Transverse colon (tissue), 4 donors: ENCODE results near the gene YPEL2. TPM values are rescaled to one million over a fixed set of nuclear protein-coding genes. Genes with fewer than 3 reads are reported as not detected.

Experiments used
- DNase-seq: peaks from one replicate; pipeline ENCODE4 v3.0.0-alpha.2; 2019
- H3K27ac ChIP-seq, 4 donors: fragments of 200-600 bp; sonication (generic); 2 replicates each; pipeline ENCODE4 v1.5.1; 2016 to 2018; ENCODE audit warnings: inconsistent platforms in 4 of 4
- H3K27me3 ChIP-seq: fragments of 200-600 bp; sonication (generic); 2 replicates; pipeline ENCODE4 v1.5.1; 2017; ENCODE audit warnings: inconsistent platforms
- H3K36me3 ChIP-seq, 4 donors: fragments of 200-600 bp; sonication (generic); 2 replicates each; pipeline ENCODE4 v1.5.1; 2017 to 2019; ENCODE audit warnings: inconsistent platforms in 4 of 4
- H3K4me1 ChIP-seq, 4 donors: fragments of 200-600 bp; sonication (generic); 2 replicates each; pipeline ENCODE4 v1.5.1; 2017 to 2020; ENCODE audit warnings: inconsistent platforms in 4 of 4
- H3K4me3 ChIP-seq, 4 donors: fragments of 200-600 bp; sonication (generic); 1 replicate in 1 of 4; 2 replicates in 3 of 4; pipeline versions ENCODE4 v1.5.1 to v1.6.1; 2017 to 2019; ENCODE audit warnings: inconsistent platforms in 4 of 4
- H3K9me3 ChIP-seq, 2 donors: fragments of 200-600 bp; sonication (generic); 2 replicates each; pipeline ENCODE4 v1.5.1; 2017 to 2019; ENCODE audit warnings: inconsistent platforms in 2 of 2
- CTCF ChIP-seq, 5 experiments: fragments of 200-600 bp in 3 of 5; fragments of 450-650 bp in 2 of 5; sonication (generic) in 3 of 5; IDR thresholded peaks; 1 replicate in 2 of 5; 2 replicates in 3 of 5; pipeline ENCODE4 v1.5.1; 2016 to 2017; ENCODE audit warnings: antibody characterized with exemption in 5 of 5, inconsistent platforms in 3 of 5, mild to moderate bottlenecking in 2 of 5, moderate library complexity in 1 of 5
- EP300 ChIP-seq: sonication (generic); formaldehyde crosslinking; IDR thresholded peaks from one replicate; pipeline ENCODE4 v1.6.1; 2017; ENCODE audit warnings: antibody characterized with exemption, low read depth
- POLR2A ChIP-seq: fragments of 450-650 bp; IDR thresholded peaks from one replicate; pipeline ENCODE4 v1.6.1; 2016; ENCODE audit warnings: antibody characterized with exemption, mild to moderate bottlenecking, moderate library complexity
- POLR2AphosphoS5 ChIP-seq, 3 donors: sonication (generic); formaldehyde crosslinking; IDR thresholded peaks; one replicate each; pipeline ENCODE4 v1.6.1; 2016; ENCODE audit warnings: antibody characterized with exemption in 3 of 3
- WGBS, 2 donors: methylation state at CpG; one replicate each; pipeline ENCODE4 v1.1.5; 2018; ENCODE audit warnings: low coverage in 1 of 2; 5-methylcytosine and 5-hydroxymethylcytosine counted together
- in situ Hi-C, 4 donors: fragments of 200-750 bp; cut with MboI; loops; one replicate each; pipeline versions ENCODE4 v1.15.0 to v1.15.1; 2017; ENCODE audit warnings: low sequenced_read_pairs in 3 of 4, low pct_ligation_motif_present in 1 of 4, low pct_unique_long_range_greater_than_20kb in 1 of 4
- intact Hi-C: fragments of 100-400 bp; cut with DNase I; formaldehyde crosslinking; loops from one replicate; pipeline ENCODE4 v1.15.1; 2023; ENCODE audit warnings: low total_unique reads
- total RNA-seq, 4 donors: library from RNA; depleted of rRNA; stranded (reverse); fragments of >200 nt; gene quantifications; one replicate each; pipeline ENCODE4 v1.1.0, GENCODE V29; 2016

YPEL2 gene
- total RNA-seq, 4 donors from 2014 or later: 24.7 to 45.0 (median 32.8) TPM

GRCh38 chr17:59431601-59432000 is 100.1 kb downstream of the YPEL2 start:
- no peak for DNase-seq
- Histone ChIP-seq H3K27ac (no peak overlapping the region), H3K4me3 (no peak overlapping the region), H3K9me3 (no peaks in the 10 kb centered on the region), H3K27me3 (no peaks in the 10 kb centered on the region), H3K4me1 (peaks cover 0 to 31% (median 15%) of the 10 kb centered on the region in 4 donors), H3K36me3 (no peaks in the 10 kb centered on the region)
- TF ChIP-seq POLR2AphosphoS5 (IDR thresholded peaks at IDR 0.05): no peak
- TF ChIP-seq EP300: no peak
- no peak for TF ChIP-seq POLR2A
- in situ Hi-C loops: no loop called here
- intact Hi-C loops: no loop called here

DNA sequence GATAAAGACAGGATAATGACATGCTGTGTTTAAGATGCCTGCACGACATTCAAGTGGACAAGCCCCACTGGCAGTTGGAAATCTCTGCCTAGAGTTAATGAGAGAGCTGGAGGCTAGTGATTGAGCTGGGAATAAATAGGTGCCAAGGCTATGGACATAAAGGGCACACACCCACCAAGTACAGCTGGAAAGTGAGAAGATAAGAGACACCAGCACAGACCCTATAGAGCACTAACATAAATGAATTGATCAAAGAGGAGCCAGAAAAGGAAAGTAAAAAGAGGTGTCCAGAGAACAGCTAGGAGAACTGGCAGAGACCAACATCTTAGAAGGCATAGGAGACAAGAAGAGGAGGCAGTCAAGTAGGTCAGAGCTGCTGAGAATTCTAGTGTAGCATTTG is 101.2 kb downstream of the YPEL2 start:
- H3K27me3 ChIP-seq: no peaks in the 10 kb centered on the region
- intact Hi-C loops: no loop called here
- peaks cover 0 to 24% (median 12%) of the 10 kb centered on the region in 4 donors for H3K4me1 ChIP-seq
- no peak for DNase-seq
- TF ChIP-seq POLR2A: no peak
- H3K27ac ChIP-seq: no peak overlapping the region
- H3K36me3 ChIP-seq: no peaks in the 10 kb centered on the region
- no peak overlapping the region for H3K4me3 ChIP-seq
- H3K9me3 ChIP-seq: no peaks in the 10 kb centered on the region
- in situ Hi-C loops: no loop called here
- WGBS, 2 donors: 70% methylated on average over 1 of the region's 1 CpG

GRCh38 chr17:59433586-59433985 is 102.1 kb downstream of the YPEL2 start:
- Histone ChIP-seq H3K4me3 (no peak overlapping the region), H3K4me1 (peaks cover 0 to 15% (median 7%) of the 10 kb centered on the region in 4 donors), H3K27me3 (no peaks in the 10 kb centered on the region), H3K9me3 (no peaks in the 10 kb centered on the region), H3K27ac (no peak overlapping the region), H3K36me3 (no peaks in the 10 kb centered on the region)
- no peak for DNase-seq
- TF ChIP-seq POLR2AphosphoS5 (IDR thresholded peaks at IDR 0.05): no peak
- no peak for TF ChIP-seq CTCF (IDR thresholded peaks at IDR 0.05)
- TF ChIP-seq EP300: no peak
- no peak for TF ChIP-seq POLR2A
- WGBS, 2 donors: 83 to 86% methylated on average over 2 of the region's 2 CpGs
- in situ Hi-C loops: no loop called here
- intact Hi-C loops: no loop called here

- no peak overlapping the region for H3K4me3 ChIP-seq
- in situ Hi-C loops: no loop called here
- intact Hi-C loops: no loop called here
- H3K4me1 ChIP-seq: peaks cover 0 to 13% (median under 1%) of the 10 kb centered on the region in 4 donors
- no peaks in the 10 kb centered on the region for H3K27me3 ChIP-seq
- no peaks in the 10 kb centered on the region for H3K36me3 ChIP-seq
- DNase-seq: no peak
- no peak for TF ChIP-seq CTCF (IDR thresholded peaks at IDR 0.05)
- no peak for TF ChIP-seq POLR2AphosphoS5 (IDR thresholded peaks at IDR 0.05)
- no peak for TF ChIP-seq POLR2A
- TF ChIP-seq EP300: no peak
- 89 to 95% methylated on average over 3 of the region's 3 CpGs for WGBS, 2 donors
- no peak overlapping the region for H3K27ac ChIP-seq
- H3K9me3 ChIP-seq: no peaks in the 10 kb centered on the region
These were observed 103.0 kb downstream of the YPEL2 start for GRCh38 chr17:59434429-59434828.

GRCh38 chr17:59435238-59435637 is 103.8 kb downstream of the YPEL2 start:
- WGBS, 2 donors: 0 to 39% methylated on average over 1 to 2 of the region's 2 CpGs
- in situ Hi-C loops (loop anchor here in 2 of 4 donors (5.0 kb wide), 2 partner anchors 108 to 123 kb away; no protein-coding TSS in a partner anchor), intact Hi-C loops (loop anchor here (5.0 kb wide), 1 partner anchor 103 kb away; the partner anchor contains the start of gene YPEL2)
- no peak for TF ChIP-seq POLR2A
- Histone ChIP-seq H3K4me3 (no peak overlapping the region), H3K4me1 (peaks cover 0 to 13% (median 5%) of the 10 kb centered on the region in 4 donors), H3K9me3 (no peaks in the 10 kb centered on the region), H3K27me3 (no peaks in the 10 kb centered on the region), H3K36me3 (no peaks in the 10 kb centered on the region), H3K27ac (peak overlapping the region in 1 of 4 donors; percentile 26)
- DNase-seq: no peak

GRCh38 chr17:59436900-59437299 is 105.4 kb downstream of the YPEL2 start:
- Histone ChIP-seq H3K27me3 (no peaks in the 10 kb centered on the region), H3K27ac (no peak overlapping the region), H3K9me3 (no peaks in the 10 kb centered on the region), H3K4me3 (no peak overlapping the region), H3K4me1 (peaks cover 0 to 24% (median 12%) of the 10 kb centered on the region in 4 donors), H3K36me3 (no peaks in the 10 kb centered on the region)
- intact Hi-C loops (loop anchor here (5.0 kb wide), 1 partner anchor 105 kb away; the partner anchor contains the start of gene YPEL2), in situ Hi-C loops (loop anchor here in 2 of 4 donors (5.0 kb wide), 2 partner anchors 110 to 125 kb away; no protein-coding TSS in a partner anchor)
- DNase-seq: no peak
- 94 to 100% methylated on average over 4 of the region's 4 CpGs for WGBS, 2 donors
- TF ChIP-seq EP300 (no peak), POLR2A (no peak), POLR2AphosphoS5 (IDR thresholded peaks at IDR 0.05) (no peak), CTCF (IDR thresholded peaks at IDR 0.05) (no peak)
